RWPE2 (cell line): ENCODE results near the gene NKAIN2.
"Not testable (repeated sequence)": the region's sequence is repeated elsewhere in the genome, so short reads cannot be mapped to it uniquely, and the experiment has no call there.

Source experiments
- ATAC-seq: fragments of 200-7000 bp; cut with Tn5 transposase; 3 replicates; pipeline ENCODE4 v1.9.1; 2021; ENCODE audit warnings: low read depth
- DNase-seq: peaks from one replicate; pipeline ENCODE4 v3.0.0-alpha.2; 2020; ENCODE audit warnings: low spot score
- H3K27ac ChIP-seq: fragments of 450-650 bp; 2 replicates; pipeline ENCODE4 v1.5.1; 2017; ENCODE audit warnings: mild to moderate bottlenecking; ENCODE audit not compliant: poor library complexity, severe bottlenecking
- H3K27me3 ChIP-seq: fragments of 250-450 bp; sonication (Bioruptor Pico); 2 replicates; pipeline ENCODE4 v1.5.1; 2021; ENCODE audit warnings: mild to moderate bottlenecking, moderate library complexity; ENCODE audit not compliant: insufficient read depth, poor library complexity, severe bottlenecking
- H3K36me3 ChIP-seq: fragments of 250-450 bp; sonication (Bioruptor Pico); 2 replicates; pipeline ENCODE4 v1.5.1; 2020; ENCODE audit warnings: low read depth, mild to moderate bottlenecking, moderate library complexity
- H3K4me1 ChIP-seq: fragments of 250-450 bp; sonication (Bioruptor Pico); 2 replicates; pipeline ENCODE4 v1.5.1; 2021; ENCODE audit warnings: mild to moderate bottlenecking, moderate library complexity; ENCODE audit not compliant: insufficient read depth, poor library complexity, severe bottlenecking
- H3K4me3 ChIP-seq: fragments of 250-450 bp; sonication (Bioruptor Pico); 2 replicates; pipeline ENCODE4 v1.5.1; 2021; ENCODE audit warnings: mild to moderate bottlenecking, moderate library complexity; ENCODE audit not compliant: severe bottlenecking
- H3K9me3 ChIP-seq: fragments of 250-450 bp; sonication (Bioruptor Pico); 2 replicates; pipeline ENCODE4 v1.5.1; 2021; ENCODE audit warnings: mild to moderate bottlenecking, moderate library complexity; ENCODE audit not compliant: severe bottlenecking
- TF ChIP-seq, protein P1 (sequence below): fragments of 450-650 bp; IDR thresholded peaks from one replicate; pipeline ENCODE4 v1.5.1; 2017; ENCODE audit warnings: mild to moderate bottlenecking, moderate library complexity; ENCODE audit not compliant: poor library complexity, severe bottlenecking

Gene NKAIN2

DNA sequence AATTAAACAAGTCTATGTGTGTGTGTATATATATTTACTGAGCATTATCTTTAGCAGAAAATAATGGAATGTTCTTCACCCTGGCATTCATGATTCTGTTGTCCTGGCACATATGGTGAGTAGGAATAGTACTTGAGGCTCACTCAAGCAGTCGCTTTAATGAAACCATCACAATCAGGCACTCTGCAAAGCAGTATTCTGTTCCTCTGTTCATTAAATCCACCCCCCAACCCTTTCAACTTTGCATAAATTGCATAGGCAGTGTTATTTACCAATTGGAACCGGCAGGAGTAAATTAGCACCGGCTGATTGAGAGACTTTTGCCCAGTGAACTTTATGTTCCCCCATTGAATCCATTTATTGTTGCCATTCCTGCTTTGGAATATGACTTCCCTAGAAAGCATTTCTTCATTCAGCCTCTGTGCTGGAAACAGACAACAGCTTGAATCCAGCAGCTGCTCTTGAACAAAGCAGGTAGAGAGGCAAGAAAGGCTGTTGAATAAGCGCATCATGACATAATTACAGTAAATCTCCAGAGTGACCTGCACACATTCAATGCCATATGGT lies 890.6 kb downstream of the NKAIN2 start:
- Histone ChIP-seq H3K4me3 (no peak overlapping the region), H3K27ac (no peak overlapping the region), H3K9me3 (no peaks in the 10 kb centered on the region), H3K27me3 (no peaks in the 10 kb centered on the region), H3K36me3 (no peaks in the 10 kb centered on the region), H3K4me1 (no peaks in the 10 kb centered on the region)
- ATAC-seq = no peak
- TF ChIP-seq, protein P1, sequence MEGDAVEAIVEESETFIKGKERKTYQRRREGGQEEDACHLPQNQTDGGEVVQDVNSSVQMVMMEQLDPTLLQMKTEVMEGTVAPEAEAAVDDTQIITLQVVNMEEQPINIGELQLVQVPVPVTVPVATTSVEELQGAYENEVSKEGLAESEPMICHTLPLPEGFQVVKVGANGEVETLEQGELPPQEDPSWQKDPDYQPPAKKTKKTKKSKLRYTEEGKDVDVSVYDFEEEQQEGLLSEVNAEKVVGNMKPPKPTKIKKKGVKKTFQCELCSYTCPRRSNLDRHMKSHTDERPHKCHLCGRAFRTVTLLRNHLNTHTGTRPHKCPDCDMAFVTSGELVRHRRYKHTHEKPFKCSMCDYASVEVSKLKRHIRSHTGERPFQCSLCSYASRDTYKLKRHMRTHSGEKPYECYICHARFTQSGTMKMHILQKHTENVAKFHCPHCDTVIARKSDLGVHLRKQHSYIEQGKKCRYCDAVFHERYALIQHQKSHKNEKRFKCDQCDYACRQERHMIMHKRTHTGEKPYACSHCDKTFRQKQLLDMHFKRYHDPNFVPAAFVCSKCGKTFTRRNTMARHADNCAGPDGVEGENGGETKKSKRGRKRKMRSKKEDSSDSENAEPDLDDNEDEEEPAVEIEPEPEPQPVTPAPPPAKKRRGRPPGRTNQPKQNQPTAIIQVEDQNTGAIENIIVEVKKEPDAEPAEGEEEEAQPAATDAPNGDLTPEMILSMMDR = no peak
- no peak for DNase-seq

DNA sequence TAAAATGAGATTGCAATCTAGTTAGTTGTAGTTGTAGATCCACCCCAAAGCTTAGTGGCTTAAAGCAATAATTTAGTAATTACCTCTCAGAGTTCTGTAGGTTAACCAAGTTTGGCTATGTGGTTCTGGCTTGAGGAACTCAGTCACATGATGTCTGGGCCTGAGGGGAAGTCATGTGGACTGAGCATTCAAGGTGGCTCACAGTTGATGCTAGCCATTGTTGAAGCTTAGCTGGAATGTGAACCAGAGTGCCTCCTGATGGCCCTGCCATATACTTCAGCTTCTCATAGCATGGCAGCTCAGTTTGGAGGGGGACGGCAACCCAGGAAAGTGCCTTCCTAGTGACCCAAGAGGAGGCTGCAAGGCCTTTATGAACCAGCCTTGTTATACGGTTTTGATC lies 895.4 kb downstream of the NKAIN2 start:
- Histone ChIP-seq H3K27me3 (no peaks in the 10 kb centered on the region), H3K36me3 (no peaks in the 10 kb centered on the region), H3K9me3 (no peaks in the 10 kb centered on the region), H3K27ac (no peak overlapping the region), H3K4me3 (no peak overlapping the region), H3K4me1 (no peaks in the 10 kb centered on the region)
- TF ChIP-seq, protein P1 = no peak
- DNase-seq (no peak), ATAC-seq (no peak)

DNA sequence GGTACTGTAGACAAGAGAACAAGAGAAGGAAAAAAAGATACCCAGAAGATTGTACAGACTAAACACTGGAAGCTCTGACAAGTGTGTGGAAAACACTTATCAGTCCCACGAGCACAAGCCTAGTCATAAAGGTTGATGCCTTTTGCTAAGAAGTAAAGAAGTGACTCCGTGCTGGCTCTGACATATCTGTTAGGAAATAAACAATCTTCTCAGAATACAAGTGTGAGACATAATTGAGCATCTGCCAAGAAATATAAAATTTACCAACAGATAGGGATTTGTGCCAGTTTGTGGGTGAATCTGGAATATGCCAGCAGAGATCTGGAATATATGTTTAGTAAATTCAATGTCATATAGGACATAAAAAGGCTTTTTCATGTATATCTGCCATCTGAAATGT lies 899.9 kb downstream of the NKAIN2 start:
- TF ChIP-seq, protein P1 = no peak
- Histone ChIP-seq H3K4me3 (no peak overlapping the region), H3K4me1 (no peaks in the 10 kb centered on the region), H3K9me3 (no peaks in the 10 kb centered on the region), H3K27me3 (no peaks in the 10 kb centered on the region), H3K27ac (no peak overlapping the region), H3K36me3 (no peaks in the 10 kb centered on the region)
- ATAC-seq (no peak), DNase-seq (no peak)

DNA sequence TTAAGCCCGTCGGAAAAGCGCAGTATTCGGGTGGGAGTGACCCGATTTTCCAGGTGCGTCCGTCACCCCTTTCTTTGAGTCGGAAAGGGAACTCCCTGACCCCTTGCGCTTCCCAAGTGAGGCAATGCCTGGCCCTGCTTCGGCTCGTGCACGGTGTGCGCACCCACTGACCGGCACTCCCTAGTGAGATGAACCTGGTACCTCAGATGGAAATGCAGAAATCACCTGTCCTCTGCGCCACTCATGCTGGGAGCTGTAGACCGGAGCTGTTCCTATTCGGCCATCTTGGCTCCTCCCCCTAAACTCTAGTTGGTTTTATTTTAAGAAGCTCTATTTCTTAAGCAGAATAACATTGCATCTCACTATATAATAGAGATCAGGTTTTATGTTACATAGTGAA lies 908.9 kb downstream of the NKAIN2 start:
- not testable (repeated sequence) for H3K27me3 ChIP-seq, H3K27ac ChIP-seq, ATAC-seq, H3K4me3 ChIP-seq, DNase-seq, H3K36me3 ChIP-seq, H3K4me1 ChIP-seq, H3K9me3 ChIP-seq

DNA sequence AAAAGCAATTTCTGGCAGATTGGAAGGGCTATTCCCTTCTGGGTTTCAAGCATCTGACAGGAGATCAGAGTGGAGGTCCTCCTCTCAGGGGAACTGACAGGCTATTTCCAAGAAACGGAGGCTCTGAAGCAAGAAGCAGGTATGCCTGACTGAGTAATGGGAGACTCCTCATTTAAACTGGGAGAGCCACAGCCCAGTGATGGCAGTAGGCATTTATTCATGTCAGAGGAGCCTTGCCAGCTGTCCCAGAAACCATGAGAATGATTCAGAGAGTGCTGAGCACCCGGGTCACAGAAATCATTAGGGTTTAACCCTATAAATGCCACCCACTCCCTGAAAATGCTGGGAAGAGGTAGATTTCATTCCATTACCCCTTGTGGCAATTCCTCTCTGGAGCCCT lies 911.1 kb downstream of the NKAIN2 start:
- TF ChIP-seq, protein P1 = no peak
- Histone ChIP-seq H3K27ac (no peak overlapping the region), H3K36me3 (no peaks in the 10 kb centered on the region), H3K9me3 (no peaks in the 10 kb centered on the region), H3K4me3 (no peak overlapping the region), H3K27me3 (no peaks in the 10 kb centered on the region), H3K4me1 (no peaks in the 10 kb centered on the region)
- DNase-seq (no peak), ATAC-seq (no peak; the same call in 2 of the 3 replicates)
